KMS-11 (cell line): ENCODE data around the gene SMC6.

Experiments
- H2AFZ ChIP-seq: fragments of 200-600 bp; sonication (generic); 2 replicates; pipeline ENCODE4 v1.6.1; 2016; ENCODE audit warnings: antibody characterized with exemption, mixed run types, low read depth
- H3K27ac ChIP-seq: fragments of 200-600 bp; sonication (generic); 2 replicates; pipeline ENCODE4 v1.6.1; 2016; ENCODE audit warnings: mild to moderate bottlenecking, mixed run types
- H3K27me3 ChIP-seq: fragments of 200-600 bp; sonication (generic); 2 replicates; pipeline ENCODE4 v1.6.1; 2017; ENCODE audit warnings: mild to moderate bottlenecking, low read depth, mixed run types, moderate library complexity; ENCODE audit not compliant: insufficient read depth
- H3K36me3 ChIP-seq: fragments of 200-600 bp; sonication (generic); 2 replicates; pipeline ENCODE4 v1.6.1; 2017; ENCODE audit warnings: mild to moderate bottlenecking, mixed run types; ENCODE audit not compliant: insufficient read depth
- H3K4me1 ChIP-seq: fragments of 200-600 bp; sonication (generic); 2 replicates; pipeline ENCODE4 v1.6.1; 2016; ENCODE audit warnings: mild to moderate bottlenecking, low read depth, mixed run types; ENCODE audit not compliant: poor library complexity, severe bottlenecking
- H3K4me2 ChIP-seq: fragments of 200-600 bp; sonication (generic); 2 replicates; pipeline ENCODE4 v1.7.0; 2016; ENCODE audit warnings: mild to moderate bottlenecking, mixed run types
- H3K4me3 ChIP-seq: fragments of 200-600 bp; sonication (generic); IDR thresholded peaks from 2 replicates; pipeline ENCODE4 v1.6.1; 2017; ENCODE audit warnings: low read depth, low read length, mixed read lengths; ENCODE audit not compliant: insufficient read depth
- H3K79me2 ChIP-seq: fragments of 200-600 bp; sonication (generic); 2 replicates; pipeline ENCODE4 v1.6.1; 2016; ENCODE audit warnings: low read depth, mixed run types; ENCODE audit not compliant: insufficient read depth
- H3K9ac ChIP-seq: fragments of 200-600 bp; sonication (generic); 2 replicates; pipeline ENCODE4 v1.6.1; 2016; ENCODE audit warnings: mild to moderate bottlenecking, mixed run types
- H4K20me1 ChIP-seq: fragments of 200-600 bp; sonication (generic); 2 replicates; pipeline ENCODE4 v1.6.1; 2016; ENCODE audit warnings: mild to moderate bottlenecking, mixed run types; ENCODE audit not compliant: insufficient read depth
- CTCF ChIP-seq: fragments of 200-600 bp; sonication (generic); conservative IDR thresholded peaks from 2 replicates; pipeline ENCODE4 v1.6.1; 2017; ENCODE audit warnings: low read depth, mild to moderate bottlenecking, antibody characterized with exemption, low read length, moderate library complexity, mixed read lengths

SMC6 gene

GRCh38 chr2:17644997-17645720, 108.5 kb downstream of the SMC6 start:
- H3K27me3 ChIP-seq, result no peaks in the 10 kb centered on the region
- H3K36me3 ChIP-seq, result no peaks in the 10 kb centered on the region
- H3K79me2 ChIP-seq, result no peaks in the 10 kb centered on the region
- no peak overlapping the region for H3K27ac ChIP-seq
- H2AFZ ChIP-seq, result no peak overlapping the region
- no peaks in the 10 kb centered on the region for H3K4me1 ChIP-seq
- no peak overlapping the region for H3K9ac ChIP-seq
- no peaks in the 10 kb centered on the region for H4K20me1 ChIP-seq
- TF ChIP-seq CTCF, result no peak
- H3K4me3 ChIP-seq, result no peak overlapping the region
- H3K4me2 ChIP-seq, result no peak overlapping the region

GRCh38 chr2:17643031-17643615, 110.5 kb downstream of the SMC6 start:
- no peak overlapping the region for H3K4me3 ChIP-seq
- H3K4me1 ChIP-seq, result no peaks in the 10 kb centered on the region
- H2AFZ ChIP-seq, result no peak overlapping the region
- H3K79me2 ChIP-seq, result no peaks in the 10 kb centered on the region
- no peaks in the 10 kb centered on the region for H3K27me3 ChIP-seq
- TF ChIP-seq CTCF, result no peak
- H3K9ac ChIP-seq, result no peak overlapping the region
- H3K4me2 ChIP-seq, result no peak overlapping the region
- H3K27ac ChIP-seq, result no peak overlapping the region
- H4K20me1 ChIP-seq, result no peaks in the 10 kb centered on the region
- no peaks in the 10 kb centered on the region for H3K36me3 ChIP-seq

GRCh38 chr2:17640406-17640805, 113.2 kb downstream of the SMC6 start:
- no peak for TF ChIP-seq CTCF
- Histone ChIP-seq H3K27ac (no peak overlapping the region), H3K4me2 (no peak overlapping the region), H3K27me3 (no peaks in the 10 kb centered on the region), H3K4me3 (no peak overlapping the region), H3K4me1 (no peaks in the 10 kb centered on the region), H3K9ac (no peak overlapping the region), H2AFZ (no peak overlapping the region), H4K20me1 (no peaks in the 10 kb centered on the region), H3K79me2 (no peaks in the 10 kb centered on the region), H3K36me3 (no peaks in the 10 kb centered on the region)

GRCh38 chr2:17638196-17638743, 115.3 kb downstream of the SMC6 start:
- Histone ChIP-seq H3K27me3 (no peaks in the 10 kb centered on the region), H3K4me3 (no peak overlapping the region), H4K20me1 (no peaks in the 10 kb centered on the region), H3K4me1 (no peaks in the 10 kb centered on the region), H3K9ac (no peak overlapping the region), H3K79me2 (no peaks in the 10 kb centered on the region), H3K36me3 (no peaks in the 10 kb centered on the region), H3K4me2 (no peak overlapping the region), H2AFZ (no peak overlapping the region), H3K27ac (no peak overlapping the region)
- no peak for TF ChIP-seq CTCF
